22Rv1 (cell line): ENCODE results near the gene NAV2.

Source experiments
- ZFX ChIP-seq: fragments of 450-650 bp; IDR thresholded peaks from 2 replicates; pipeline ENCODE4 v1.6.1; 2017; ENCODE audit warnings: antibody characterized with exemption, borderline replicate concordance
- TF ChIP-seq, protein P1 (sequence below): fragments of 450-650 bp; IDR thresholded peaks from 2 replicates; pipeline ENCODE4 v1.5.1; 2017; ENCODE audit warnings: mild to moderate bottlenecking

DNA sequence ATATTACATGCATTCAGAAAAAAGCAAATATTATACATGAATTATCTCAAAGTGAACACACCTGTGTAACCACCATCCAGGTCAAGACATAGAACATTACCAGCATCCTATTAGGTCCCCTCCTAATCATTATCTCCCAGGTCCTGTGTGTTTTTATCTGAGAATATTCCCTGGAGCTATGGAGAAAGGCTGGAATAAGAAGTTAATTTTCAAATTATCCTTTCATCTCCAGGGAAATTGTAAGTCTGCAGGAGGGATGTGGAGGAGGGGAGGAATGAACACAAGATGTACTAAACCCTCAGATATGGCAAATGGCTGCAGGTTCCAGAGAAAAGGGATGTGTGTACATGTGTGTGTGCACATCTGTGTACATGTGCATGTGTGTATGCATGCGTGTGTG, 25.2 kb upstream of the NAV2 start:
- TF ChIP-seq, protein P1, sequence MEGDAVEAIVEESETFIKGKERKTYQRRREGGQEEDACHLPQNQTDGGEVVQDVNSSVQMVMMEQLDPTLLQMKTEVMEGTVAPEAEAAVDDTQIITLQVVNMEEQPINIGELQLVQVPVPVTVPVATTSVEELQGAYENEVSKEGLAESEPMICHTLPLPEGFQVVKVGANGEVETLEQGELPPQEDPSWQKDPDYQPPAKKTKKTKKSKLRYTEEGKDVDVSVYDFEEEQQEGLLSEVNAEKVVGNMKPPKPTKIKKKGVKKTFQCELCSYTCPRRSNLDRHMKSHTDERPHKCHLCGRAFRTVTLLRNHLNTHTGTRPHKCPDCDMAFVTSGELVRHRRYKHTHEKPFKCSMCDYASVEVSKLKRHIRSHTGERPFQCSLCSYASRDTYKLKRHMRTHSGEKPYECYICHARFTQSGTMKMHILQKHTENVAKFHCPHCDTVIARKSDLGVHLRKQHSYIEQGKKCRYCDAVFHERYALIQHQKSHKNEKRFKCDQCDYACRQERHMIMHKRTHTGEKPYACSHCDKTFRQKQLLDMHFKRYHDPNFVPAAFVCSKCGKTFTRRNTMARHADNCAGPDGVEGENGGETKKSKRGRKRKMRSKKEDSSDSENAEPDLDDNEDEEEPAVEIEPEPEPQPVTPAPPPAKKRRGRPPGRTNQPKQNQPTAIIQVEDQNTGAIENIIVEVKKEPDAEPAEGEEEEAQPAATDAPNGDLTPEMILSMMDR = no peak
- TF ChIP-seq ZFX = no peak
